ENCODE results near the gene ARHGAP32.

Gene ARHGAP32

DNA sequence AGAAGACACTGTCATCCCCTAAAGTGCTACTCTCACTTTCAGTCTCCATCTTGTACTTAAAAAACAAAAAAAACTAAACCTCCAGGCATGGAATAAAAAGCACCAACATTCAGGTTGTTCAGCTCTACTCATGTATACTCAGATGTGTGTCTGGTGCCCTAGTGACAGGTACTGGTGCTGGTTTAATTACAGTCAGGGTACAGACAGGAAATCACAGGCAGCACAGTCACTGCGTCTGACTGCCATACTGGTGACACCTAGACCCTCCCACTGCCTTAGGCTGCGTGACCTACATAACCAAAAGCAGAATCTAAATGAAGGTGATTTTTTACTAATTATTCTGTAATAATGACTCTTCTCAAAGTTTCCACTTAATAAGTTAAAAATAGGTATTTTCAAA, at the start of gene ARHGAP32:
TSS of gene ARHGAP32 (minus strand) at position 176 of the 400 bp plus-strand sequence. CDS start at position 49, 127 bp downstream.
- no peak for DNase-seq (ENCODE audit: low read depth in 2 of 2)

DNA sequence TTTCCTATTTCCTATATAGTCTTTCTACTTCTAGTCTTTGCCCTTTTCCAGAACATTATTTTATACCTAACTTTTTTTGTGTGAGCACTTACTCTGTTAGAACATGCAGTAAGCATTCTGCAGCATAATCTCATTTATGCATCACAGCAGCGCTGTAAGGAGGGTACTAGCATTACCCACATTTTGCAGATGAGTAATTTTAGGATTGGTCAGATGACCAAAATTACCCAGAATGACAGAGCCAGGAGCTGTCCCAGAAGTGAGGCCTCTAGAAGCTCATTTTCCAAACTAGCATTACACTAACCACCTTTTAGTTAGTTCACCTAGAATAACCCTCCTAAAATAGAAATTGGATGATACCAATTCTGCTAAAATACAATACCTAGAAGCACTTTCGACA, 47.1 kb upstream of the ARHGAP32 start:
- no peak for DNase-seq (ENCODE audit: low read depth in 2 of 2)

DNA sequence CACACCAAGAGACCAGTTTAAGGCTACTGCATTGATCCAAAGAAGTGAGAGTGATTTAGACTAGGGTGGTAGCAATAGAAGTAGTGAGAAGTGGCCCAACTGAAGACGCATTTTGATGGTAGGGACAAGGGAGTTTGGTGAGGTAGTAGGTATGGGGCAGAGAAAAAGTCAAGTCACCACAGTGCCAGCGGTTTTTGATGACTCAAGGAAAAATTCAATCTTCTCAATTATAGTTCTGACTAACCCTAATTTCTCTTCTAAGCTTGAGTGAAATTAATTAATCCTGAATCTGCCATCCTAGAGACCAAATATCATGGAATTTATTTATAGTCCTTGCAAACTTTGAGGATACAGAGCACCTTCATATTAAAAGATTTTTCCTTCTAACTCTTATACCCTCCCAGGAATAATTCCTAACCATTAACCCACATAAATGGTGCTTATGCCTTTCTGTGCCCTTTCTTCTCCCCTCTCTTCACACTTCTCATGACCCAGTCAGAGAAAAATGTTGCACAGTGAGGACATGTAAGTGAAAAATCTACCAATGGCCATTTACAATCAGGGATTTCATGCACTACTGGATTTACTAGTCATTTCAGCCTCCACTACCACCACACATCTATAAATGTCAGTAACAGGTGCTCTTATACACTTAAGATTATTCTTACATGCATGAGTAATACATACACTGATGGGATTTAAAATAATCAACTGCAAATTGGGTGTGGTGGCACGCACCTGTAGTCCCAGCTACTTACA, 45.9 kb upstream of the ARHGAP32 start:
- DNase-seq (ENCODE audit: low read depth in 2 of 2): no peak

DNA sequence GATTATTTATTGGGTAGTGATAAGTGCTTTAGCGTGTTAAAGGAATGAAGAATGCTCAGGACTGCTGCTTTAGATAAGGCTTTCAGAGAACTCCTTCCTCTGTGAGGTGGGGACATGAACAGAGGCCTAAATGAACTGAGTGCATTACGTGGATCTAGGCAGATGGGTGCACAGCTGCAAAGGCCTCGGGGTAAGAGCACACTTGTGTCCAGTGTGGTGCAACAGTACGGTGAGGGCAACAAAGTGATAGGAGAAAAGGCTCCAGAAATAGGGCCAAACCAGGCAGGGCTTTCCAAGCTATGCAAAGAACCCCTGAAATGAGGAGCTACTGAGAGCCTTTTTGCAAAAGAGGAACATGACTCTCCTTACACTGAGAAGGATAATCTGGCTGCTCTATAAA, 45.3 kb upstream of the ARHGAP32 start:
- DNase-seq (ENCODE audit: low read depth in 2 of 2): no peak

DNA sequence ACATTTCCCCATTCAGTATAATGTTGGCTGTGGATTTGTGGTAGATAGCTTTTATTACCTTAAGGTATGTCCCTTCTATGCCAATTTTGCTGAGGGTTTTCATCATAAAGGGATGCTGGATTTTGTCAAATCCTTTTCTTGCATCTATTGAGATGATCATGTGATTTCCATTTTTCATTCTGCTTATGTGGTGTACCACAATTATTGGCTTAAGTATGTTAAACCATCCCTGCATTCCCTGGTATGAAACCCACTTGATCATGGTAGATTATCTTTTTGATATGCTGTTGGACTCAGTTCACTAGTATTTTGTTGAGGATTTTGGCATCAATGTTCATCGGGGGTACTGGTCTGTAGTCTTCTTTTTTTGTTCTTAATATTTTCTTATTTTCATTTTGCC, 44.7 kb upstream of the ARHGAP32 start:
- no peak for DNase-seq (ENCODE audit: low read depth in 2 of 2)

DNA sequence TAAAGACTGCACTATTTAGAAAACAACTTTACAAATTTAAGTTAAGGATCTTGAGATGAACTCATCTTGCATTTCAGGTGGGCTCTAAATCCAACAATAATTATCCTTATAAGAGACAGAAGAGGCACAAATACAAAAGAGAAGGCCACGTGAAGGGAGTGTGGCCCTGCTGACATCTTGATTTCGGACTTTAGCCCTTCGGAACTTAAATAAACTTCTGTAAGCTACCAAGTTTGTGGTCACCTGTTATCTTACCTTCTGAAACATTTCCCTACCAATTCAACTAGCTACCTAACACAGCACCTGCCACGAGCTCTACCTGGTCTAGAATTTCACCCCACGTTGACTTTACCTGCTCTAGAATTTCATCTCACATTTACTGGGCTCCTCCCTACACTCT, 42.9 kb upstream of the ARHGAP32 start:
- DNase-seq (ENCODE audit: low read depth in 2 of 2): no peak

DNA sequence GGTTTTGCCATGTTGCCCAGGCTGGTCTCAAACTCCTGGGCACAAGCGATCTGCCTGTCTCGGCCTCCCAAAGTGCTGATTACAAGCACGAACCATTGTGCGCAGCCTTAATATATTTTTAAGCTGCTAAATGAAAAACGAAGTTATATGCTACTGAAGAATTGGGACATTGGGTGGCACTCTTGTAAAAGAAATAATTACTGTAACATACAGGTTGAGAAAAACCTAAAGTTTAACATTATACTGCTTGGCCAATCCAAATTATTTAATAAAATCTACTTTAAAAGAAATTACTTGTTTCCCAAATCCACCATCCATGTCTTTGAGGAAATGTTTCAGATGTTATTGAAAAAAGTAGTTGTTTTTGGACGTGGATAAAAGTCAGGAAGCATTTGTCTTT, 37.9 kb upstream of the ARHGAP32 start:
- DNase-seq (ENCODE audit: low read depth in 2 of 2): no peak

DNA sequence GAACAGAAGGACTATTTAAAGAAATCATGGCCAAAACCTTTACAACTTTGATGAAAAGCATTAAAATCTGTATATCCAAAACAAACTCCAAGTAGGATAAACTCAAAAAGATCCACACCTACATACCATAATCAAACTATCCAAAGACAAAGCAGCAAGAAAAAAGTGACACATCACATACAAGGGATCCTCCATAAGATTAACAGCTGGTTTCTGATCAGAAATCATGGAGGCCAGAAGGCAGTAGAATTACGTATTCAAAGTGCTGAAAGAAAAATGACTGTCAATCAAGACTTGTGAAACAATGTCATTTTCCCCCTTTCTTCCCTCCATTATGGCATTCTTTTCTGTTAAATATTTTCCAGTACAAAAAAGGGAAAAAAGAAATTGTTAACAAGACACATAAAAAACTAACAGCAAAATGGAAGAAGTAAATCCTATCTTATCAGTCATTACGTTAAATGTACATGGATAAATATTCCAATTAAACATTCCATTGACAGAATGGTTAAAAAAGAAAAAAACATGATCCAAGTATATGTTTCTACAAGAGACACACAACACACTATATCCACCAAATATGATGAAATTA, 34.2 kb upstream of the ARHGAP32 start:
- no peak for DNase-seq (ENCODE audit: low read depth in 2 of 2)

DNA sequence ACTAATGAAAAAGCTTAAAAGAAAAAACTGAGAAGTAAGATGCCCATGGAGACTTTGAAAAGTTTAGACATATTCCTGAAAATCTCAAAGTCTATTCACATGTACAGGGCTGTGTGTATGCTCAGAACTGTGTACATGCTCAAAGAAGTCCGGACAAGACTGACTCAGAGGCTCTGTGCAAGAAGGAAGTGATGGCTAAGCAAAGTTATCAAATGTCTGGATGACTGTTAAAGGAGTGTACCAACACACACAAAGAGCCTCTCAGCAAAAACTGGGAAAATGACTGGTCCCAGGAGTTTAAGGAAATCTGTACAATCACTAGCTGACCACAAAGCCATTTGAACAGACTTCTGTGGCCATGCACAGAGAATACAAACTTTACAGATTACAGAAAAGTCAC, 33.1 kb upstream of the ARHGAP32 start:
- no peak for DNase-seq (ENCODE audit: low read depth in 2 of 2)

DNA sequence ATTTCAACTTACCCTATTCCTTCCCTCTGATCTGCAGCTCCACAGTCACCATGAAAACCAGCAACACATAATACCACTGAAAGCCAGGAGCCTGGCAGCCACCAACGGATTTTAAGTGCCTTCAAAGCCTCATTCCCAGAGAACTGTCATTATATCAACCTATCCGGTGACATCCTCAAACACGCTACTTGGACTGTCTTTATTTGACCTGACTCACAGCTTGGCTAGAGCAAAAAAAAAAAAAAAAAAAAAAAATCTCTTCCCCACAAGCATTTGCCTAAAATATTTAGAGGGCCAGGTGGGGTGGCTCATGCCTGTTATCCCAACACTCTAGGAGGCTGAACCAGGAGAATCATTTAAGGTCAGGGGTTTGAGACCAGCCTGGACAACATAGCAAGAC, 32.4 kb upstream of the ARHGAP32 start:
- no peak for DNase-seq (ENCODE audit: low read depth in 2 of 2)

DNA sequence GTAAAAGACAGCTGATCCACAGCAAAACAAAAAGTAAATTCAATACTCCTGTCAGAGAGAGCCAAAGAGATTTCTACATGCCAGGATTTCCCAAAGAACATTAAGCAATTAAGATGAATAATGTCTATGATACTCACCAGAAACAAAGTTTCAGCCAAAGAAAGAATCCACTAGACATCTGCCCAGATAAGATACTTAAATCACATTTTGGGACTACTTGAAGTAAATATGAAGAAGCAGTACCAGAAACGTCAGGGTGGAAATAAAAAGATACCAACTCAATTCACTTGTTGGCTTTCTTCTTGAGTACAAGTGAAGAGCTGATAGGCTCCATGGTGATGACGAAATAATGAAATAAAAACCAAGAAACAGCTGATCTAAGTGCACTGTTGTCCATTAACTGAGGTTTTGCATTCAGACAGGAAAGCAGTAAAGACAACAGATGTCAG, 31.6 kb upstream of the ARHGAP32 start:
- DNase-seq (ENCODE audit: low read depth in 2 of 2): no peak

DNA sequence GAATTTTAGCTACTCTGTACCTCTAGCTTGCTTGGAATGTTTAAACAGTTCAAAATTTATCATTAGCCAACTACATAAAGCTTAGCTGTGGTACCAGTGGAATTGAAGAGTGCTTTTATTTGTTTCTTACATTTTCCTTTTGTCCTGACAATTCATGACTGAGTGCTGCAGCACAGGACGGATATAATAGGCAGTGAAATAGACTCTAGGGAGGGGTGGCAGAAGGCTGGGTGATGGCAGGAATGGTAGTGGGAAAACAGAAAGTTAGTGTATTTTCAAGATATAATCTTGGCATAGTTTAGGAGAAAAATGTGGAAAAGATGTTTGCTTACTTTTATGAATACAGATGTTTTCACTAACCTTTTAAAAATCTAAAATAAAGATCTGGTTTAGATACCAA, 31.1 kb upstream of the ARHGAP32 start:
- no peak for DNase-seq (ENCODE audit: low read depth in 2 of 2)

DNA sequence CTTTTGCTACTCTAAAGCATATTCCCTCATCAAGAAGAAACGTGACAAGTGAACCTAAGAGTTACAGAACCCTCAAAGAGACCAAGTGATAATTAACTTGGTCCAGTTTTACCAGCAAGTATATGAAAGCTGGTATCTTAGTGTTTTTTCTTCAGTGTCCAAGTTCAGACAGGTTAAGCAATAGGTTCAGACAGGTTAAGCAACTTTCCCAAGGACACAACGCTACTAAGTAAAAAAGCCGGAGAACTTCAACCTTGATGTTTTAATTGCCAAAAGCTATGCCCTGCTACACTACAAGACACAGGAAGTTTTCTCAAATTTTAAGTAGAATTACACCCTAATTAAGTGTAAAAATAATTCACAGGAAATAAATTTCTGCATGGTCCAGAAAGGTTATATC, 30.0 kb upstream of the ARHGAP32 start:
- no peak for DNase-seq (ENCODE audit: low read depth in 2 of 2)

DNA sequence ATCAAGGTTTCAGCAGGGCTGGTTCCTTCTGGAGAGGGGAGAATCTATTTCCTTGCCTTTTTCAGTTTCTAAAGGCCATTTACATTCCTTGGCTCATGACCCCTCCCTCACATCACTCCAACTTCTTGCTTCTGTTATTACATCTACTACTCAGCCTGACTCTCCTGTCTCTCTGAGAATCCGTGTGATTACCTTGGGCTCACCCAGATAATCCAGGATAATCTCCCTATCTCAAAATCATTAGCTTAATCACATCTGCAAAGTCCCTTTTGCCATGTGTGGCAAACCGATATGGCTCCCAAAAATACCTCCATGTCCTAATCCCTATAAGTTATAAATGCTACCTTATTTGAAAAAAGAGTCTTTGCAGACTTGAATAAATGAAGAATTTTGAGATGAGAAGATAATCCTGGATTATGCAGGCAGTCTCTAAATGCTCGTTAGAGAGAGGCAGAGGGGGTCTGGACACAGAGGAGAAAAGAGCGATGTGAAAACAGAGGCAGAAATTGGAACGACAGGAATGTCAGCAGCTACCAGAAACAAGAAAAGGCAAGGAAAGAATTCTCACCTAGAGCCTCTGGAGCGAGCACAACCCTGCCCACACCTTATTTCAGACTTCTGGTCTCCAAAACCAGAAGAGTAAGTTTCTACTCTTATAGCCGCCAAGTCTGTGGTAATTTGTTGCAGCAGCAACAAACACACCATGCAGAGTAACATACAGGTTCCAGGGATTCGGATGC, 23.6 kb upstream of the ARHGAP32 start:
- no peak for DNase-seq (ENCODE audit: low read depth in 2 of 2)

DNA sequence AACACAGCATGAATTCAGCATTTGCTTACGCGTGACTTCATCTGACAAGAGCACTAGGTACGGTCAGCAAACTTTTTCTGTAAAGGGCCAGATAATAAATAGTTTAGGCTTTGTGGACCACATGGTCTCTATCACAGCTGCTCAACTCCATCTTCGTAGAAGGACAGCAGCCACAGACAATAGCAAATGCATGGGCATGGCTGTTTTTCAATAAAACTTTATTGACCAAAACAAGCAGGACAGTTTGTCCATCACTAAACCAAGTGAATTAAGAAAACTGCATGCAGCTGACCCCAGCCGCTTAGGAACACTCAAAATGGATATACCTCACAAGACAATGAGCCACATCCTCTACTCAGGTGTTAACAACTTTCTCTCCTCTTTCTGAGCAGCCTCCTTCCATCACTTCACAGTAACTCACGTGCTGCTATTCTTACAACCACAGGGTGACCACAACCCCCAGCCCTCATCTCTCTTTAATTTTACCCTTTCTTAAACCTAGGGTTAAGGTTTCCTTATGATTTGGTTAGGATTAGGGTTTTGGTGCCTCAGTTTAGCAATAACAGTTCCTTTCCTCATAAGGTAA, 22.7 kb upstream of the ARHGAP32 start:
- no peak for DNase-seq (ENCODE audit: low read depth in 2 of 2)

DNA sequence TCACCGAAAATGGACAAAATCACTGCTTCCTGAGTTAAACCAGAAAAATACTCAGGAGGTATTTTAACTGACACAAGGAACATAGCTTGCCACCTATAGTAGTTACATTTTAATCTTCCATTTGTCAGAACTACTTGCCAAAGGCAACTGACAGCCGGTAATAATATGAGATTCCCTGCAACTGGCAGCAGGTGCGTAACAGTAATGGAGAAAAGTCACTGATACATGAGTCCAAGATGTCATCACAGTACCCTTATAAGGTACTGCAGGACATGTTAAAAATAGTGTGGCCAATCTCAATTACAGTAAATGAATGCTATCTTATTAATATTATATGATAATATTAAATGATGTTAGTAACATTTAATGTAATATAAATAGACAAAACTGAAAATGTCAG, 21.1 kb upstream of the ARHGAP32 start:
- no peak for DNase-seq (ENCODE audit: low read depth in 2 of 2)

DNA sequence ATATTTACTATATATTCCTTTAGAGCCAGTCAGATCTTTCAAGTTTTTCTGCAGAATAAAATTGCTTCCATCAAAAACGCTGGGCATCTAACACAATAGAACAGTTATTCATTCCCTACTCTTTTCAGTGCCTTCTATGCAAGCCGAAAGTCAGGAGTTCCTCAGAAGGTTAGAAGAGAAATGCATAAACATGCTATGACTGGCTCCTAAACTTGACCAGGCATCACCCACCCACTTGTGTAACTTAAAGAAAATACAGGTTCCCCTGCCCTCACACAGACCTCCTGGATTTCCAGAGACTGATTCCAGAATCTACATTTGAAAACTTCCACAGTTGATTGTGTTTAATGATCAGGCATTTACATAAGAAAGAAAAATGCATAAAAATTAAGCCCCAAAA, 19.3 kb upstream of the ARHGAP32 start:
- DNase-seq (ENCODE audit: low read depth in 2 of 2): no peak

DNA sequence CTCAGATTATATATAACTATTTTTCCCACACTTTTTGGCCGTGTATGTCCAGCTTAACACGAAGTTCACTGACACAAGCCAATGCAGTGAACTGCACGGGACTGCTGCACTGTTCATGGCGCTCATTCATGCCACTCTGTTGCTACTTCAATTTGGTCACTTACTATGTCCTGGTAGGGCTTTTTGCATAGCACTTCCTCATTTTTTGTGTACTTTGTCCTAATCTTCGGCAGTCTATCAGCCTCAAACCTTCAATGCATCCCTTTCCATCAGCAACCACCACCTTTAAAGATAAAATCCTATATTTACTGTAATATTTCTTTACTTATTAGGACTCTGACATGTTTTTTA, 18.7 kb upstream of the ARHGAP32 start:
- DNase-seq (ENCODE audit: low read depth in 2 of 2): no peak

DNA sequence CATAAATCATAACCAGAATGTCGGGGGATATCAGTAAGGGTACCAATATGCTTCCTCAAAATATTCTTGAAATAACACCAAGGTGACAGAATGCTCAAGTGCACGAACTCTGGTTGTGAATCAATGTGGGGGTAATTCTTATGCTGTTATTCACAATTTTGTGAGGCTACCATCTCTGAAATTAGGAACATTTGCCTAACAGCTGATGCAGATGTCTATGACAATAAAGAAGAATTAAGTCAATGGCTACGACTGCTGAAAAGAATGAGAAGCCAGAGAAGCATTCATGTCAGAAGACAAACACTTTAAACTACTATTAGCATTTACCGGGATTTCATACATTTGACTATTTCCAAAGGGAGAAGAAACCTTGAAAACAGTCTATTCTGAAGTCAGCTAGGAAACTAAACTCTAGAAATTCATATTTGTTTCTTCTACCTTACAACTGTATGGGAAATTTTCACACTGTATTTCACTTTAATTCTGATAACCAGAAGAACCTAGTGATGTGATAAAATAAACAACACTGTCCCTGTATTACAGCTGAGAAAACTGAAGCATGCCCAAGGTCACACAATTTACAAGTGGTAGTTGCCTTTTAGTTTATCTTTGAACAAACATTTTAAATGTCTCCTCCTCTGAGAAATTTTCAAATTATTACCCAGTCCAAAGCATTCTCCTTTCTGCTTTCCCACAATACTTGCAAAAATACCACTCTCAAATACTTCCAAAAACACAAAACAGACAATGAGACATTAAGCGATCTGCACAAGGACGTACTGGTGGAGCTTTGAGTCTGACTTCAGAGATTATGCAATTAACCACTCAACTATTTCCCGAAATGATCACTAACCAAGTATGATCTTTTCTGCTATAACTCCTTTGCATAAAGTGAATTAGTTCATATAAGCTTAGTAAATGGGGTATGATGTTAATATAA, 18.0 kb upstream of the ARHGAP32 start:
- no peak for DNase-seq (ENCODE audit: low read depth in 2 of 2)

DNA sequence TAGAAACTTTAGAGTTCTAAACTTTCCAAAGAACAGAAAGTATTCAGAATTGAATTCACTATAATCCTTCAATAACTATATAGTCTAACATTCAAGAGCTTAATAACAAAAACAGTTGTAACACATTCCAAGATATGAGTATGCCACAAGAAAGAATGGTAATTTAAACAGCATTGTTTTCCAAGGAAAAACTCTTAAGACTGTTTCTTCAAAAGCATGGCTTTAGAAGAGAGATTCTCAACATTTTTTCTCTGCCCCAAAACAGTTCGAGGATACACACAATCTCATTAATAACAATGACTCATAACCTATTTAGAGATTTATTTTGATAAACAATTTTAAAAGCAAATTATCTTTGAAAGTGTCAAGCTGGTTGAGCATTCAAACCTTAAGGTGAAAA, 16.7 kb upstream of the ARHGAP32 start:
- no peak for DNase-seq (ENCODE audit: low read depth in 2 of 2)

DNA sequence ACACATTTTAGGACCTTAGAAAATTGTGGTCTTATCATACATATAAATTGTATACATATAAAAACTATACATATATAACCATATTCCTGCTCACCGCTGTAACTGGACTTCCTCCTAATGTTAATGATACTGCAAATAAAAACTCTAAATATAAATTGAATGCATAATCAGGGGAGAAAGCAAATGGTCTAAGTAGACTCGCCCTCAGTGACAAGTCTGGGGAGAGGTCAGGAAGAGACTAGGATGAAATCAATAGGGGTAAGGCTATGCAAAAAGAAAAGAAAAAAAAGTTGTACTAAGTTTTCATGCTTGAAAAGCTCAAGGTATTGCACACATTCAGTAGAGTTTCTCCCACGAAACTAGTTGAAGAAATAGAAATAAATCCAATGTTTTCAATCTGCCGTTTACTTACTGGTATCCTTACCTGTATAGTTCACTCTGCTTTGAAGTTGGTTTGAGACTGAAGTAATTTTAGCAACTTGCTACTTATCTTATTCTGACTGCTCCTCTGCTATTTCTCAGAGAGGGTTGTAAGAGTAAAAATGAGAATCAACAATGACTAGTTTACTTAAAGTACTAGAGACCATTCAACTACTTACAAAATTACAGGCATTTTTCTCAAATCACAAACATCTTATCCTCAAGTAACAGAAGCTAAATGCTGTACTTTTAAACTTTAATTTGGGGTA, 12.2 kb upstream of the ARHGAP32 start:
- no peak for DNase-seq (ENCODE audit: low read depth in 2 of 2)
